Activated CD4-positive, alpha-beta T cell treated with anti-CD3 and anti-CD28 coated beads, Interleukin-2, amount 10 ng/mL, durations not matched to agents 7 days and 5 days (primary cell): ENCODE results near the gene PHF12. TPM values are rescaled to one million over a fixed set of nuclear protein-coding genes. Genes with fewer than 3 reads are reported as not detected.
"Not testable (repeated sequence)": the region's sequence is repeated elsewhere in the genome, so short reads cannot be mapped to it uniquely, and the experiment has no call there.

Experiments
- CTCF ChIA-PET: fragments of 350-600 bp; sonication (Branson Sonifier 250); formaldehyde crosslinking; loops from one replicate; lab custom pipeline; 2021; ENCODE audit warnings: antibody characterized with exemption; lab: Charles Lee
- POLR2A ChIA-PET: fragments of 350-600 bp; sonication (Branson Sonifier 250); formaldehyde crosslinking; loops from one replicate; lab custom pipeline; 2021; ENCODE audit warnings: antibody characterized with exemption; lab: Charles Lee
- DNase-seq: peaks from one replicate; pipeline ENCODE4 v3.0.0-alpha.2; 2020
- H3K27ac Mint-ChIP-seq: one replicate; pipeline ENCODE4 v1.8.0; 2021; ENCODE audit warnings: mild to moderate bottlenecking, moderate library complexity, mixed read lengths
- H3K27me3 Mint-ChIP-seq: one replicate; pipeline ENCODE4 v1.8.0; 2021; ENCODE audit warnings: mixed read lengths
- H3K36me3 Mint-ChIP-seq: one replicate; pipeline ENCODE4 v1.8.0; 2021; ENCODE audit warnings: low read depth, mixed read lengths
- H3K4me1 Mint-ChIP-seq: one replicate; pipeline ENCODE4 v1.8.0; 2021; ENCODE audit warnings: mixed read lengths
- H3K4me3 Mint-ChIP-seq: one replicate; pipeline ENCODE4 v1.8.0; 2021; ENCODE audit warnings: mild to moderate bottlenecking, moderate library complexity, mixed read lengths
- H3K9me3 Mint-ChIP-seq: one replicate; pipeline ENCODE4 v1.8.0; 2021; ENCODE audit warnings: mixed read lengths
- total RNA-seq, 2 experiments: library from RNA; stranded (reverse); gene quantifications; one replicate each; pipeline ENCODE4 v1.2.3, GENCODE V29; 2021

Gene PHF12
- total RNA-seq, 2 experiments from 2014 or later, result 72.3 to 78.1 TPM

GRCh38 chr17:28893248-28894183 lies 57.8 kb downstream of the PHF12 start:
- peak overlapping the region; percentile 68 for H3K4me3 Mint-ChIP-seq
- H3K36me3 Mint-ChIP-seq, result peaks cover 60% of the 10 kb centered on the region
- H3K4me1 Mint-ChIP-seq, result peaks cover 67% of the 10 kb centered on the region
- not testable (repeated sequence) for H3K27me3 Mint-ChIP-seq, H3K9me3 Mint-ChIP-seq
- ChIA-PET POLR2A (interaction anchor here (0.6 kb wide), 1 partner anchor 366 kb away, joined by 3 read pairs; no protein-coding TSS in a partner anchor), CTCF (interaction anchor here (0.9 to 3.1 kb wide), 12 partner anchors 9 to 167 kb away, joined by 3 to 24 read pairs (median 4); partner anchors contain the start of genes DHRS13 and TLCD1)
- peak; percentile 27 for DNase-seq
- H3K27ac Mint-ChIP-seq, result peak overlapping the region; percentile 100

GRCh38 chr17:28892024-28892423 lies 59.3 kb downstream of the PHF12 start:
- no peak overlapping the region for H3K4me3 Mint-ChIP-seq
- H3K9me3 Mint-ChIP-seq, result no peaks in the 10 kb centered on the region
- ChIA-PET POLR2A (interaction anchor here (0.5 to 0.7 kb wide), 2 partner anchors 105 to 117 kb away, joined by 3 to 5 read pairs; no protein-coding TSS in a partner anchor), CTCF (interaction anchor here (0.6 to 3.1 kb wide), 7 partner anchors 11 to 1291 kb away, joined by 3 to 24 read pairs (median 3); partner anchors contain the start of gene DHRS13)
- DNase-seq, result no peak
- H3K27ac Mint-ChIP-seq, result peak overlapping the region; percentile 83
- H3K27me3 Mint-ChIP-seq, result no peaks in the 10 kb centered on the region
- peaks cover 55% of the 10 kb centered on the region for H3K36me3 Mint-ChIP-seq
- peaks cover 60% of the 10 kb centered on the region for H3K4me1 Mint-ChIP-seq

GRCh38 chr17:28891201-28891600 lies 60.1 kb downstream of the PHF12 start:
- ChIA-PET POLR2A (no interaction called here), CTCF (interaction anchor here (0.7 to 3.1 kb wide), 6 partner anchors 9 to 141 kb away, joined by 3 to 24 read pairs (median 4); partner anchors contain the start of gene DHRS13)
- Mint-ChIP-seq H3K4me3 (no peak overlapping the region), H3K4me1 (peaks cover 56% of the 10 kb centered on the region), H3K36me3 (peaks cover 49% of the 10 kb centered on the region), H3K27ac (peak overlapping the region; percentile 83), H3K27me3 (no peaks in the 10 kb centered on the region), H3K9me3 (no peaks in the 10 kb centered on the region)
- no peak for DNase-seq

- H3K4me1 Mint-ChIP-seq, result peaks cover 45% of the 10 kb centered on the region
- CTCF ChIA-PET, result interaction anchor here (0.6 to 1.9 kb wide), 6 partner anchors 8 to 127 kb away, joined by 3 to 8 read pairs (median 4); no protein-coding TSS in a partner anchor
- peaks cover 46% of the 10 kb centered on the region for H3K36me3 Mint-ChIP-seq
- H3K27me3 Mint-ChIP-seq, result no peaks in the 10 kb centered on the region
- no peak overlapping the region for H3K4me3 Mint-ChIP-seq
- no peaks in the 10 kb centered on the region for H3K9me3 Mint-ChIP-seq
- POLR2A ChIA-PET, result no interaction called here
- DNase-seq, result no peak
- H3K27ac Mint-ChIP-seq, result peak overlapping the region; percentile 66
These were observed 61.3 kb downstream of the PHF12 start for GRCh38 chr17:28889996-28890395.

GRCh38 chr17:28888832-28889231 lies 62.5 kb downstream of the PHF12 start:
- ChIA-PET CTCF (no interaction called here), POLR2A (no interaction called here)
- no peaks in the 10 kb centered on the region for H3K9me3 Mint-ChIP-seq
- peak overlapping the region; percentile 57 for H3K27ac Mint-ChIP-seq
- no peak overlapping the region for H3K4me3 Mint-ChIP-seq
- DNase-seq, result no peak
- H3K27me3 Mint-ChIP-seq, result no peaks in the 10 kb centered on the region
- H3K4me1 Mint-ChIP-seq, result peaks cover 42% of the 10 kb centered on the region
- H3K36me3 Mint-ChIP-seq, result peaks cover 52% of the 10 kb centered on the region

DNA sequence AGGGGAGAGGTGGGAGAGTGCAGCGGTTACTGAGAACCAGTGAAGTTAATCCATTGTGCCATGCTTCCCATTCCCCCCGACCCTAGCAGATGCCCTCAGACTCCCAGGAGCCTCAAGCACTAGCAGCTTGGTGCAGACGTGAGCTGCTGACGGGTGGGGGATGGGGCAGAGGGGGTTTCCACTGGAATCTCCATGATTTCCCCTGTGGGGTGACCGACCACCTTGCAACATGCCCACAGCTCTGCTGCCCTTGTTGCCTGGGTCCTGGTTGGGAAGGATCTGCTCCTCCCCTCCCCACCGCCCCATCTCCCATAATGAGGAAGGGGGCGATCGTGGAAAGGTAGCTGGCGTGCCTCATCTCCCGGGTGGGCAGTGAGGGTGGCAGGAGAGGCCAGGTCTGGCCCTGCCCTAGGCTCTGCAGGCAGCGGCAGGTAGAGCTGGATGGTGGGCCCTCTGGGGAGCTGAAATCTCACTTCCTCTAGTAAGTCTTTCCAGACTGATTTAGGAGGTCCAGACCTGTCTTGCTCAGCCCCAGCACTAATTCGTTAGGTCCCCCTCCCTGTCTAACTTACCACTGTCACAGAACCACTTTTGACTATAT lies 63.3 kb downstream of the PHF12 start:
- no peak overlapping the region for H3K4me3 Mint-ChIP-seq
- ChIA-PET CTCF (interaction anchor here (2.8 kb wide), 1 partner anchor 14 kb away, joined by 6 read pairs; no protein-coding TSS in a partner anchor), POLR2A (no interaction called here)
- H3K36me3 Mint-ChIP-seq, result peaks cover 48% of the 10 kb centered on the region
- no peaks in the 10 kb centered on the region for H3K27me3 Mint-ChIP-seq
- H3K4me1 Mint-ChIP-seq, result peaks cover 34% of the 10 kb centered on the region
- no peak overlapping the region for H3K27ac Mint-ChIP-seq
- no peaks in the 10 kb centered on the region for H3K9me3 Mint-ChIP-seq
- DNase-seq, result no peak

DNA sequence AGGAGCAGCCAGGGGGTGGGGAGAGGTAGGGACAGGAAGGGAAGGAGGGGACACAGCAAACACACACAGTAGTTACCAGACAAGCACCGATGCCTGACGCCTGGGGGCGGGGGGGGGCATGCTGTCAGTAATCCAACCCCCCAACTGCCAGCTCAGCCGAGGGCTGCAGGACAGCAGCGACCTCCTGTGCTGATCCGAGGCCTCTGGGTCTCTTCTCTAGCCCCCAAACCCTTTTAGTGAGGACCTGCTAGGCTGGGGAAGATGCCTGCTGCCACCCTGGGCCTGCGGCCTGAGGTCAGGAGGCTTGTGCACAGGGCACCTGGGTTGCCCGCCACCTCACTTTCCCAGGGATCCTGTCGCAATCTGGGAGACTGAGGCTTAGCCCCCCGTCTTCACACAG lies 65.4 kb downstream of the PHF12 start:
- ChIA-PET CTCF (interaction anchor here (1.2 to 2.8 kb wide), 2 partner anchors 16 to 136 kb away, joined by 3 to 6 read pairs; no protein-coding TSS in a partner anchor), POLR2A (interaction anchor here (0.5 kb wide), 1 partner anchor 239 kb away, joined by 3 read pairs; no protein-coding TSS in a partner anchor)
- no peak overlapping the region for H3K27ac Mint-ChIP-seq
- H3K4me1 Mint-ChIP-seq, result peaks cover 17% of the 10 kb centered on the region
- no peaks in the 10 kb centered on the region for H3K9me3 Mint-ChIP-seq
- no peak overlapping the region for H3K4me3 Mint-ChIP-seq
- no peak for DNase-seq
- H3K36me3 Mint-ChIP-seq, result peaks cover 43% of the 10 kb centered on the region
- no peaks in the 10 kb centered on the region for H3K27me3 Mint-ChIP-seq

DNA sequence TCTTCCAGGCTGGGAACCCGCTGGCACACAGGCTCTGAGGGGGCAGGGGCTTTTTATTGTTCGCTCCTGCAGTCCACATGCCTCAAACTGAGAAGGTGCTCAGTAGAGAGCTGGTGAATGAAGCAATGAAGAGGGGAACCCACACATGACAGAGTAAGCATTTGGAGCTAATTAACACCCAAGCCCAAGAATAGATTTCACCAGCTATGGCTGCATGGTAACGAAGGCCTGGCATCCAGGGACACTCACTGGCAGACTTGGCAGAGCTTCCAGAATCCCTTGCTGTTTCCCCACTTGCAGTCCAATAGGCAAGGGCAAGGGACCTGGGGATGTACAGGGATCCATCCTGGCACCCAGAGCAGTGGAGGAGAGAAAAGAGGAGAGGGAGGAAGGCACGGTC lies 66.0 kb downstream of the PHF12 start:
- H3K36me3 Mint-ChIP-seq, result peaks cover 44% of the 10 kb centered on the region
- DNase-seq, result no peak
- no peaks in the 10 kb centered on the region for H3K27me3 Mint-ChIP-seq
- H3K9me3 Mint-ChIP-seq, result no peaks in the 10 kb centered on the region
- H3K4me1 Mint-ChIP-seq, result peaks cover 12% of the 10 kb centered on the region
- POLR2A ChIA-PET, result interaction anchor here (0.5 kb wide), 1 partner anchor 238 kb away, joined by 3 read pairs; no protein-coding TSS in a partner anchor
- CTCF ChIA-PET, result interaction anchor here (1.2 to 1.4 kb wide), 2 partner anchors 8 to 135 kb away, joined by 3 read pairs; no protein-coding TSS in a partner anchor
- no peak overlapping the region for H3K4me3 Mint-ChIP-seq
- no peak overlapping the region for H3K27ac Mint-ChIP-seq

- H3K27me3 Mint-ChIP-seq, result no peaks in the 10 kb centered on the region
- H3K9me3 Mint-ChIP-seq, result no peaks in the 10 kb centered on the region
- peaks cover 49% of the 10 kb centered on the region for H3K36me3 Mint-ChIP-seq
- ChIA-PET CTCF (interaction anchor here (1.4 kb wide), 1 partner anchor 9 kb away, joined by 3 read pairs; no protein-coding TSS in a partner anchor), POLR2A (no interaction called here)
- no peak for DNase-seq
- no peak overlapping the region for H3K4me3 Mint-ChIP-seq
- peak overlapping the region; percentile 17 for H3K27ac Mint-ChIP-seq
- peaks cover 9% of the 10 kb centered on the region for H3K4me1 Mint-ChIP-seq
These were observed 67.2 kb downstream of the PHF12 start for GRCh38 chr17:28883967-28884702.

DNA sequence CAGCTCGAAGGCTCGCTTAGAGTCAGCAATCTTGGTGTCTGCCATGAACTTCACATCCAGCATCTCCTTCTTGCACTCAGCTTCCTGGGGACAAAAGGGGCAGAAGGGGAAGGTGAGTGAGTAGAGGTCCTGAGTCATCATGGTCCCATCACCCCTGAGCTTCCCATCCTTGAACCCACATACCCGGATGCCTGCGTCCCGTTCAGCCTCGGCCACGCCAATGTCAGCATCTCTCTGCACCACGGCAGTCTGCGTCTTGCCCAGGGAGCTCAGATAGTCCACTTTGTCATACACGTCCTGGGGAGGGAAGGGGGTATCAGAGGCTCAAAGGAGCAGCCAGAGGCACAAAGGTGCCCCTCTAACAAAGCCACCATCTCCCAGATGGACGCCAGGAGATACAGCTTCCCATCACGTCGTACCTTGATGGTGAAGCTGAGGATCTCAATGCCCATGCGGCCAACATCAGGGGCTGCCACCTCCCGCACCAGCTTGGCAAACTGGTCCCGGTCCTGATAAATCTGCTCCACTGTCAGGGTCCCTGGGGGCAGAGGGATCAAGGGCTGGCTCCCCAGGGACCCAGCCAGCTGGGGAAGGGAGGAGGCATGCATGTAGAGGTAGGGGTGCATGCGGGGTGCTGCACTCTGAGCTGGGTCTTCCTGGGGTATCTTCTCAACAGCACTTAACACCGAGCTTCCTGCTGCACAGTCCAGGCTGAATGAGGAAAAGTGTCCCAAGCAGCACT lies 69.0 kb downstream of the PHF12 start:
- H3K9me3 Mint-ChIP-seq, result no peaks in the 10 kb centered on the region
- DNase-seq, result no peak
- no peak overlapping the region for H3K4me3 Mint-ChIP-seq
- peaks cover 9% of the 10 kb centered on the region for H3K4me1 Mint-ChIP-seq
- no peak overlapping the region for H3K27ac Mint-ChIP-seq
- ChIA-PET CTCF (interaction anchor here (1.1 to 1.8 kb wide), 6 partner anchors 8 to 119 kb away, joined by 3 to 9 read pairs (median 4); no protein-coding TSS in a partner anchor), POLR2A (interaction anchor here (1.0 kb wide), 1 partner anchor 11 kb away, joined by 3 read pairs; no protein-coding TSS in a partner anchor)
- H3K36me3 Mint-ChIP-seq, result peaks cover 55% of the 10 kb centered on the region
- H3K27me3 Mint-ChIP-seq, result no peaks in the 10 kb centered on the region

DNA sequence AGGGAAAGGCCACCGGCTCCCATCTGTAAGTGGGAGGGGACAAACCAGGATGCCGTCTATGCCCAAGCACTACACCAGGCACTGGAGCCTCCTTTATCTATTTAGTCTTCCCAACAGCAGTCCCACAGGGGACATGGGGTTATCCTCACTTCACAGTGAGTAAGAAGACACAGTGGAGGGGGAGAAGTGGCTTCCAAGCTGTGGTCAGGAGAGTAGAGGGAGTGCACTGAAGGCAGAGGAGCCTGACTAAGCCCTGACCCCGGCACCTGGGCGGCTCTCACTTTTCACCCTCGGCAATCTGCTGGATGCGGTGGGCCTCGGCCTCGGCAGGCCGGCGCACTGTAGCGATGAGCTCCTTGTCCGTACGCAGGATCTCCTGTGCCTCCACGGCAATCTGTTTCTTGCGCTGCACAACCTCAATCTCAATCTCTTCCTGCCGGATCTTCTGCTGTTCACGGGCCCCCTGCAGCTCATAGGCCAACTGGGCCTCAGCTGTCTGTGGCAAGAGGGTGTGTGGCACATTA lies 69.7 kb downstream of the PHF12 start:
- Mint-ChIP-seq H3K9me3 (no peaks in the 10 kb centered on the region), H3K4me1 (peaks cover 7% of the 10 kb centered on the region), H3K27ac (no peak overlapping the region), H3K36me3 (peaks cover 52% of the 10 kb centered on the region), H3K27me3 (no peaks in the 10 kb centered on the region), H3K4me3 (no peak overlapping the region)
- DNase-seq, result no peak
- ChIA-PET POLR2A (no interaction called here), CTCF (interaction anchor here (1.1 to 2.3 kb wide), 7 partner anchors 9 to 118 kb away, joined by 3 to 9 read pairs (median 5); no protein-coding TSS in a partner anchor)
